Measurements from ENCODE around the gene ADRA2B. TPM values are rescaled to one million over a fixed set of nuclear protein-coding genes. Genes with fewer than 3 reads are reported as not detected.

ADRA2B gene
- polyA plus RNA-seq, 2 of the 4 experiments (the other 2 are of a cell fraction): 0.03 to 0.05 TPM

DNA sequence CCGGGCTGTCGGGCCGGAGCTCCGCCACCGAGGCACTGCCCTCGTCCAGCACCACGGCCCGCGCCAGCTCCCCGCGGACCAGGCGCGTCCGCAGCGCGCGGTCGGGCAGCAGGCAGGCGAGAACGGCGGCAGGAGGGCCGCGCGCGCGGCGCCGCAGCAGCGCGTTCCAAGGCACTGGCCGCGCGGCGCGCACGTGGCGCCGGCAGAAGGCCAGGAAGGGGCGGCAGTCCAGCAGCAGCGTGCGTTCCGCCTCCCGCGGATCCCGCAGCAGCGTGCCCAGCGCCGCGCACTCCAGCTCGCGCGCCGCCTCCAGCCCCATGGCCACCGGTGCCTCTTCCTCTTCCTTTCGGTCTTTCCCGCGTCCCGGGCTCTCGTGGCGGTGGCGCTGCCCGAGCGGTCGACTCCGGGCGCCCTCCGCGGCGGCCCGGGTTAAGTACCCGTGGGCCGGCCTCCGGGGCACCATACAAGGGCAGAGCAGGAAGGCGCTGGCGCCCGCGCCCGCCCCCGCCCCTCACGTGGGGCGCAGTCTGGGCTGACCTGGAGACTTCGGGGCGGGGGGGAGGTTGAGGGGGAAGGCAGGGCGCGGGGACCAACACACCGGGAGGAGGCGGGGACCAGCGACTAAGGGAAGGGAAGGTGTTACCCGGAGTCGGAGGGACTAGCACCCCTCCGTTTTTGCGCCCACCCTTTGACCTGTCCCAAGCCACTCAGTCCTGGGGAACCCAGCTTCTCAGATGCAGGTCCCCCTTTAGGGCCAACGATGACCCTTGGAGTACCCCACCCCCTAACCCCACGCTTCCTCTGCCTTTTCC, 28.9 kb upstream of the ADRA2B start, which contains the start of gene DUSP2:
DUSP2 (minus strand) TSS at position 405 of the 812 bp plus-strand sequence; CDS start at position 319, 86 bp downstream.
- H3K4me1 ChIP-seq: peaks cover 10% of the 10 kb centered on the region; the same call in 2 of the 3 replicates
- 30% methylated on average over 48 of the region's 94 CpGs for WGBS (ENCODE audit: missing lambda C conversion rate)
- FAIRE-seq (no peak), DNase-seq (ENCODE audit: low read depth in 1 of 2, low spot score in 1 of 2) (peak; percentile 18 to 41), ATAC-seq (peak; percentile 58 to 71; a peak in 5 of 6 replicates)
- TF ChIP-seq POLR2A (IDR thresholded peaks at IDR 0.05; ENCODE audit: low read length): peak; percentile 36
- no peak for TF ChIP-seq ESRRA (IDR thresholded peaks at IDR 0.05; ENCODE audit: borderline replicate concordance, low read length)
- no peak for TF ChIP-seq RCOR1 (IDR thresholded peaks at IDR 0.05; ENCODE audit: low read depth, low read length)
- peak; percentile 59; the same call in 1 of the 2 replicates for TF ChIP-seq HOXB5 (CRISPR knock-in tag; IDR thresholded peaks at IDR 0.05)
- TF ChIP-seq TP53 (CRISPR knock-in tag; IDR thresholded peaks at IDR 0.05): no peak
- TF ChIP-seq, protein P1, sequence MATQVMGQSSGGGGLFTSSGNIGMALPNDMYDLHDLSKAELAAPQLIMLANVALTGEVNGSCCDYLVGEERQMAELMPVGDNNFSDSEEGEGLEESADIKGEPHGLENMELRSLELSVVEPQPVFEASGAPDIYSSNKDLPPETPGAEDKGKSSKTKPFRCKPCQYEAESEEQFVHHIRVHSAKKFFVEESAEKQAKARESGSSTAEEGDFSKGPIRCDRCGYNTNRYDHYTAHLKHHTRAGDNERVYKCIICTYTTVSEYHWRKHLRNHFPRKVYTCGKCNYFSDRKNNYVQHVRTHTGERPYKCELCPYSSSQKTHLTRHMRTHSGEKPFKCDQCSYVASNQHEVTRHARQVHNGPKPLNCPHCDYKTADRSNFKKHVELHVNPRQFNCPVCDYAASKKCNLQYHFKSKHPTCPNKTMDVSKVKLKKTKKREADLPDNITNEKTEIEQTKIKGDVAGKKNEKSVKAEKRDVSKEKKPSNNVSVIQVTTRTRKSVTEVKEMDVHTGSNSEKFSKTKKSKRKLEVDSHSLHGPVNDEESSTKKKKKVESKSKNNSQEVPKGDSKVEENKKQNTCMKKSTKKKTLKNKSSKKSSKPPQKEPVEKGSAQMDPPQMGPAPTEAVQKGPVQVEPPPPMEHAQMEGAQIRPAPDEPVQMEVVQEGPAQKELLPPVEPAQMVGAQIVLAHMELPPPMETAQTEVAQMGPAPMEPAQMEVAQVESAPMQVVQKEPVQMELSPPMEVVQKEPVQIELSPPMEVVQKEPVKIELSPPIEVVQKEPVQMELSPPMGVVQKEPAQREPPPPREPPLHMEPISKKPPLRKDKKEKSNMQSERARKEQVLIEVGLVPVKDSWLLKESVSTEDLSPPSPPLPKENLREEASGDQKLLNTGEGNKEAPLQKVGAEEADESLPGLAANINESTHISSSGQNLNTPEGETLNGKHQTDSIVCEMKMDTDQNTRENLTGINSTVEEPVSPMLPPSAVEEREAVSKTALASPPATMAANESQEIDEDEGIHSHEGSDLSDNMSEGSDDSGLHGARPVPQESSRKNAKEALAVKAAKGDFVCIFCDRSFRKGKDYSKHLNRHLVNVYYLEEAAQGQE (IDR thresholded peaks at IDR 0.05): no peak
- TF ChIP-seq CEBPB (IDR thresholded peaks at IDR 0.05): no peak
- no peak for TF ChIP-seq RNF2 (IDR thresholded peaks at IDR 0.05; ENCODE audit: borderline replicate concordance, low read depth)
- TF ChIP-seq BHLHE40 (IDR thresholded peaks at IDR 0.05; ENCODE audit: low read depth, low read length): no peak
- no peak for TF ChIP-seq RARB (CRISPR knock-in tag; IDR thresholded peaks at IDR 0.05)
- TF ChIP-seq CBX2 (IDR thresholded peaks at IDR 0.05; ENCODE audit: borderline replicate concordance, low read depth): no peak
- no peak for TF ChIP-seq POLR2AphosphoS2 (conservative IDR thresholded peaks at IDR 0.05; ENCODE audit: low read length)
- TF ChIP-seq RFX5 (IDR thresholded peaks at IDR 0.05): no peak
- TF ChIP-seq USF2 (IDR thresholded peaks at IDR 0.05): peak; percentile 39
- TF ChIP-seq HMGXB4 (CRISPR knock-in tag; IDR thresholded peaks at IDR 0.05; ENCODE audit: borderline replicate concordance): no peak
- no peak for TF ChIP-seq MAZ (IDR thresholded peaks at IDR 0.05; ENCODE audit: borderline replicate concordance, low read depth, low read length)
- TF ChIP-seq JUNB (IDR thresholded peaks at IDR 0.05): no peak
- no peak for TF ChIP-seq NFE2L2 (conservative IDR thresholded peaks at IDR 0.05; ENCODE audit: low read length)
- TF ChIP-seq, protein P2, sequence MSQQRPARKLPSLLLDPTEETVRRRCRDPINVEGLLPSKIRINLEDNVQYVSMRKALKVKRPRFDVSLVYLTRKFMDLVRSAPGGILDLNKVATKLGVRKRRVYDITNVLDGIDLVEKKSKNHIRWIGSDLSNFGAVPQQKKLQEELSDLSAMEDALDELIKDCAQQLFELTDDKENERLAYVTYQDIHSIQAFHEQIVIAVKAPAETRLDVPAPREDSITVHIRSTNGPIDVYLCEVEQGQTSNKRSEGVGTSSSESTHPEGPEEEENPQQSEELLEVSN (IDR thresholded peaks at IDR 0.05; ENCODE audit: borderline replicate concordance, low read depth): peak; percentile 95
- TF ChIP-seq, protein P3, sequence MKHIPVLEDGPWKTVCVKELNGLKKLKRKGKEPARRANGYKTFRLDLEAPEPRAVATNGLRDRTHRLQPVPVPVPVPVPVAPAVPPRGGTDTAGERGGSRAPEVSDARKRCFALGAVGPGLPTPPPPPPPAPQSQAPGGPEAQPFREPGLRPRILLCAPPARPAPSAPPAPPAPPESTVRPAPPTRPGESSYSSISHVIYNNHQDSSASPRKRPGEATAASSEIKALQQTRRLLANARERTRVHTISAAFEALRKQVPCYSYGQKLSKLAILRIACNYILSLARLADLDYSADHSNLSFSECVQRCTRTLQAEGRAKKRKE (CRISPR knock-in tag; IDR thresholded peaks at IDR 0.05; ENCODE audit: low read depth): peak; percentile 88
- no peak for TF ChIP-seq GATA3 (IDR thresholded peaks at IDR 0.05; ENCODE audit: borderline replicate concordance)
- peak; percentile 13; the same call in 1 of the 2 replicates for TF ChIP-seq NPAS2 (CRISPR knock-in tag; IDR thresholded peaks at IDR 0.05; ENCODE audit: borderline replicate concordance)
- TF ChIP-seq JUN (IDR thresholded peaks at IDR 0.05): no peak
- peak; percentile 91 for TF ChIP-seq MAX (IDR thresholded peaks at IDR 0.05)
- no peak for TF ChIP-seq ZC3H11A (IDR thresholded peaks at IDR 0.05)
- TF ChIP-seq FOSL2 (IDR thresholded peaks at IDR 0.05): no peak
- TF ChIP-seq FOSL2 (CRISPR knock-in tag; IDR thresholded peaks at IDR 0.05): no peak
- no peak for TF ChIP-seq ZFP36 (IDR thresholded peaks at IDR 0.05; ENCODE audit: borderline replicate concordance, partially characterized antibody)
- TF ChIP-seq KDM5A (IDR thresholded peaks at IDR 0.05): no peak
- no peak for TF ChIP-seq FOSB (CRISPR knock-in tag; IDR thresholded peaks at IDR 0.05)
- TF ChIP-seq EHMT2 (IDR thresholded peaks at IDR 0.05; ENCODE audit: low read depth): no peak
- TF ChIP-seq MYC (IDR thresholded peaks at IDR 0.05; ENCODE audit: borderline replicate concordance, low read length): peak; percentile 86; the same call in 1 of the 2 replicates
- TF ChIP-seq ZNF302 (CRISPR knock-in tag; IDR thresholded peaks at IDR 0.05): no peak
- no peak for TF ChIP-seq HDAC2 (IDR thresholded peaks at IDR 0.05)
- no peaks in the 10 kb centered on the region for H3K9me3 ChIP-seq
- H3K4me2 ChIP-seq: peak within 1 kb of the TSS; percentile 94
- CTCF ChIA-PET: interaction anchor here (0.6 to 2.1 kb wide), 3 partner anchors 14 to 352 kb away, joined by 3 to 4 read pairs (median 3); no protein-coding TSS in a partner anchor
- POLR2A ChIA-PET: no interaction called here
- H3K27ac ChIP-seq: peak within 1 kb of the TSS; percentile 62 to 70; a peak in 5 of 6 replicates
- peak within 1 kb of the TSS; percentile 45 for H3K4me3 ChIP-seq
